NCI-H226 (cell line): ENCODE measurements around the gene ASCC3.

Experiments used
- DNase-seq: peaks from one replicate; pipeline ENCODE4 v3.0.0-alpha.2; 2015

The ASCC3 gene

DNA sequence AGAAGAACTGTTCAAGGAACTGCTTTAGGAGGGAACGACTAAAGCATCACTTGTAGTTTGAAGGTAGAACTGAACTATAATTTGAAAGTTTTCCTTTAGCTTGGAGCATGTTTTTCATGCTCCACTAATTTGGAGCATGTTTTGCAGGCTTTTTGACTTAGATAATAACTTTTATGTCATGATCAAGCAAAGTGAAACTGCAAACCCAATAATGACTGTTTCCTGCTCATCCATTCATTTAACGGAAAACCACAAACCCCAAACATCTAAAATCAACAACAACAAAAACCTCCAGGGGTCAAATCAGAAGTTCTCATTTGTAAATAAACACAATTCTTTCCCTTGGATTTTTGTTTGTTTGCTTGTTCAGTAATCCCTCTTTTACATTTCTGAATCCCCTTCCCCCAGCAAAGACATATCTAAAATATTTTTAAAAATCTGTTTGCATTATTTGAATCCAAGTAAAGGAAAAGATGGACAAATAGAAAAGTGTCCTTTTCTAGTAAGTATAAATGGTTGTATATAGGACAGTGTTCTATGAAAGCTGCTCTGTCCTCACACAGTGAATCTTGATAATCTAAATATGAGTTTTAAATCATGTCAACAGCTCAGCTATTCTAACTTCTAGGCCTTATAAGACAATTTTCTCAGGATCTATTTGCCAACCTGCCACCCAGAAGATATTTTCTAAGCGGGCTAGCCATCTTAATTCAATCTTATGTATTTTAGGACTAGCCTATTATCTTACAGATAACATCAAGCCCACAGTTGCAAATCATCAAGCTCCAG, 419.0 kb downstream of the ASCC3 start:
- no peak for DNase-seq

DNA sequence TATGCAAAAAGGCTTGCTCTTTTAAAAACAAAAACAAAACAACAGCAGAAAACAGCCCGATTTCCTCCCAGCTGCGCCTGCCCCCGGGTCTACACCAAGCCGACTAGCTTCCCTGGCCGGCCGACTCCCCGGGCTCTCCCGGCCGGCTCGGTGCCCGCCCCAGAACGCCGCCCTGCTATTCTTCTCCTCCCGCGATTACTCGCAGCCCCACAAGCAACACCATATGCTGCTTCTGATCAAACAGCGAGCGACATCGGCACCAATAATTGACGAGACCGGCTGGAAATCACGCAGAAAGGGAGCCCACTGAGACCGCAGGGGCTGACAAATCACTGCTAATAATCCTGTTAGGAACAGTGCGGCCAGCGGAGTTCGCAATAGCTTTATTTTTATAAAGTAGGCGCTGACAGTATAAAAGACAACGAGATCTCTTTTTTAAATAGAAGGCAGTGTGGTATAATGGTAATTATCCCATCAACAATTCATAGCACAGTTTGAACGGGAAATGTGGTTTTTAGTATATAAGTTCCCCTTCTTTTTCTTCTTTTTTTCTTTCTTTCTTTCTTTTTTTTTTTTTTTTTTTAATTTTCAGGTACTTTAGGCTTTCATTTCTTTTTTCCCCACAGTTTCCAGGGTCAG, 419.7 kb downstream of the ASCC3 start:
- no peak for DNase-seq

DNA sequence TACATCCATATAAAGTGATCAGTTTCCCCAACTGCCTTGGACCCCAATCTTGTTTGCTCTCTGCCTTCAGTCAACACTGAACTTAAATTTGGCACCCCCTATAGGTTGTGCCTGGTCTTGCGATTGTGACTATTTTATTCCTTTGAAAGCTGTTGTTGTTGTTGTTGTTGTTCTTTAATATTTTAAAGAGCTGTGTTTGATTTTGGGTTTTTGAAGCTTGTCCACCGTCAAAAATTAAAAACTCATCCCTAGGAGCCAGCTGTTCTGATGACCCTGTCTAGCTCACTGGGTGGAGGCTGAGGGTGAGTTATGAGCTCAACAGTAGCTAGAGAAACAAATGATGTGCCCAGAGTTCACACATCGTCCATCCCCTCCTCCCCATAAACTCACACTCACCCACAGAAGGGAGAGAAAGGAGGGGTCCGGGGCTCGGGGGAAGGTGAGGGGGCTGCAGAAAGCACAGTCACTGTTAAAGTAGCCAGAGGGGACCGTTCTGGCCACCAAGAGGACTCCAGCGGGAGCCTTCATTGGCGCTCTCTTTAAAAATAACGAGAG, 420.4 kb downstream of the ASCC3 start:
- no peak for DNase-seq

DNA sequence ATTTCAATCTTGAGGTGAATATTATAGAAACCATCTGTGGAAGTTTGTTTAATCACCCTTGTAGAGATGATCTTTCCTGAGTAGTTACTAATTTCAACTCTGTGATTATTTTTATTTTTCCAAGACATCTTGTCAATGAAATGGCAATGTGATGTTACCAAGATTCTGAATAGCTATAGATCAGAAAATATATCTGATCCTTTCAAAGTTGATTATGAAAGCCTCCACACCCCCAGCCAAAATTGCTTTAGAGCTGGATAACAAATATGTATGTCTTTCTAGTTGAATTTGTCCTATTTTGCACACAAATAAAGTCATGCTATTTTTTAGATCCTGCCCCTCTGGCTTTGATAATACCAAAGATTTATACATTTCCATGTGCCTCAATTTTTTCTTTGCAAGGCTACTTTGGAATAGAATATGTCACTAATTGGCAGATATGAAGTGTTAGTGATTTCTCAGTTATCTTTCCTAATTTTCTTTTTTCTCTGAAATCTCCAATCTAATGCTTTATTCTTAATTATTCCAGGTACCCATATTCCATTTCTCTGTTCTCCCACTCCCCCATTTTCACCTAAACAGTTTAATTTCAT, 421.4 kb downstream of the ASCC3 start:
- DNase-seq: no peak

DNA sequence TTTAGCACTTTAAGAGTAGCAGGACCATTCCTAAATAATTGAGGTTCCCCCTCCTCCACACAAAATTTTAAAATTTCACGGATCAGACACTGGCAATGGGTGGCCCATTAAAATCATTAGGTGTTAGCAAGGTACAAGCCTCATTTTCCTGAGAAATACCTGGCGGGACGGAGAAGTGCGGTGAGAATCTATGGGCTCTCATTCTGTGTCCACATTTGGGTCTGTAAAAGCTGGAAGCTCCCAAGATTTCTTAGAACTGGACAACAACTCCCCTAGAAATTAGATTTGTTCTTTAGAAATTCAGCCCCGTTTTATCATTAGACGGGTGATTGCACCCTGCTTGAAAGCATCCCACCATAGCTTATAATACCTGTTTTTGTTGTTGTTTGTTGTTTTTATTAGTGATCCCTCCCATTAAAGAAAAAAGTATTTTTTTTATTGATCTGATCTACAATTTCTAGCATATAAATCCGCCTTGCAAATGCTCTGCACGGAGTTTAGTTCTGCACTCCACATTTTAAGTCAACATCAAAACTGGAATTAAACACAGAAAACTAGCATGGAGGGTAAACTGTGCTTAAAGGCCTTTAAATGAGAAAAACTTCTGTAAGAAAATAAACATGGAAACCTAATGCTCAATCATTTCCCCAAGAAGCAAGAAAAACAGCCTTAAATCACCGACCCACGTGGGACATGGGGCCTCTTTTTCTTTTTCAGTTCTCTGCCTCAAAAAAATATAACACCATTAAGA, 422.1 kb downstream of the ASCC3 start:
- DNase-seq: no peak
